Astrocyte (in vitro differentiated cells and primary cell): Measurements from ENCODE around the gene GPATCH2. TPM values are rescaled to one million over a fixed set of nuclear protein-coding genes. Genes with fewer than 3 reads are reported as not detected.

Experiments used
- DNase-seq: peaks from one replicate; pipeline ENCODE4 v3.0.0-alpha.2; 2010; ENCODE audit warnings: low read depth
- FAIRE-seq: peaks from 2 replicates; lab custom pipeline; 2011; peaks lifted over from hg19 to GRCh38; lab: Jason Lieb, UNC
- H2AFZ ChIP-seq: 2 replicates; pipeline ENCODE4 v1.6.0; 2012; ENCODE audit warnings: low read depth, low read length, inconsistent platforms
- H3K27ac ChIP-seq: 2 replicates; pipeline ENCODE4 v1.5.1; 2011; ENCODE audit warnings: low read depth, low read length, inconsistent platforms
- H3K27me3 ChIP-seq: 2 replicates; pipeline ENCODE4 v1.6.0; 2011; ENCODE audit warnings: low read length, inconsistent platforms; ENCODE audit not compliant: insufficient read depth
- H3K36me3 ChIP-seq: 2 replicates; pipeline ENCODE4 v1.5.1; 2011; ENCODE audit warnings: low read length, inconsistent platforms; ENCODE audit not compliant: insufficient read depth
- H3K4me1 ChIP-seq: 2 replicates; pipeline ENCODE4 v1.5.1; 2011; ENCODE audit warnings: low read length, inconsistent platforms; ENCODE audit not compliant: insufficient read depth
- H3K4me2 ChIP-seq: 2 replicates; pipeline ENCODE4 v1.6.0; 2012; ENCODE audit warnings: low read length, inconsistent platforms
- H3K4me3 ChIP-seq: 2 replicates; pipeline ENCODE4 v1.5.1; 2011; ENCODE audit warnings: low read depth, mild to moderate bottlenecking, low read length, inconsistent platforms; ENCODE audit not compliant: insufficient read depth
- H3K79me2 ChIP-seq: 2 replicates; pipeline ENCODE4 v1.6.0; 2012; ENCODE audit warnings: mild to moderate bottlenecking, low read length, inconsistent platforms; ENCODE audit not compliant: insufficient read depth
- H3K9ac ChIP-seq: 2 replicates; pipeline ENCODE4 v1.6.0; 2012; ENCODE audit warnings: mild to moderate bottlenecking, low read length, inconsistent platforms
- H3K9me3 ChIP-seq: 2 replicates; pipeline ENCODE4 v1.5.1; 2012; ENCODE audit warnings: low read depth, mild to moderate bottlenecking, low read length, inconsistent platforms; ENCODE audit not compliant: insufficient read depth
- H4K20me1 ChIP-seq: 2 replicates; pipeline ENCODE4 v1.6.0; 2012; ENCODE audit warnings: low read length, inconsistent platforms; ENCODE audit not compliant: insufficient read depth
- H3K27ac Mint-ChIP-seq: one replicate; pipeline ENCODE4 v1.8.0; 2021; ENCODE audit warnings: mild to moderate bottlenecking, mixed read lengths; ENCODE audit not compliant: unreplicated experiment
- H3K27me3 Mint-ChIP-seq: one replicate; pipeline ENCODE4 v1.8.0; 2021; ENCODE audit warnings: low read depth, mixed read lengths; ENCODE audit not compliant: unreplicated experiment
- H3K36me3 Mint-ChIP-seq: one replicate; pipeline ENCODE4 v1.8.0; 2021; ENCODE audit warnings: low read depth, mixed read lengths; ENCODE audit not compliant: unreplicated experiment
- H3K4me1 Mint-ChIP-seq: one replicate; pipeline ENCODE4 v1.8.0; 2021; ENCODE audit warnings: low read depth, mixed read lengths; ENCODE audit not compliant: unreplicated experiment
- H3K4me3 Mint-ChIP-seq: one replicate; pipeline ENCODE4 v1.8.0; 2021; ENCODE audit warnings: mild to moderate bottlenecking, moderate library complexity, mixed read lengths; ENCODE audit not compliant: unreplicated experiment
- H3K9me3 Mint-ChIP-seq: one replicate; pipeline ENCODE4 v1.8.0; 2021; ENCODE audit warnings: mild to moderate bottlenecking, mixed read lengths; ENCODE audit not compliant: unreplicated experiment
- EZH2 ChIP-seq: IDR thresholded peaks from 2 replicates; pipeline ENCODE4 v1.6.1; 2012; ENCODE audit warnings: mild to moderate bottlenecking, low read length, inconsistent platforms; ENCODE audit not compliant: insufficient read depth
- total RNA-seq: library from RNA; stranded (reverse); gene quantifications from 2 replicates; pipeline ENCODE4 v1.2.1, GENCODE V29; 2021
- TF ChIP-seq, protein P1 (sequence below): IDR thresholded peaks from 2 replicates; pipeline ENCODE4 v1.5.1; 2011; ENCODE audit warnings: low read depth, mild to moderate bottlenecking, inconsistent platforms, low read length, moderate library complexity; ENCODE audit not compliant: insufficient read depth

Gene GPATCH2
- total RNA-seq, 1 donor from 2014 or later, result 14.1 TPM

DNA sequence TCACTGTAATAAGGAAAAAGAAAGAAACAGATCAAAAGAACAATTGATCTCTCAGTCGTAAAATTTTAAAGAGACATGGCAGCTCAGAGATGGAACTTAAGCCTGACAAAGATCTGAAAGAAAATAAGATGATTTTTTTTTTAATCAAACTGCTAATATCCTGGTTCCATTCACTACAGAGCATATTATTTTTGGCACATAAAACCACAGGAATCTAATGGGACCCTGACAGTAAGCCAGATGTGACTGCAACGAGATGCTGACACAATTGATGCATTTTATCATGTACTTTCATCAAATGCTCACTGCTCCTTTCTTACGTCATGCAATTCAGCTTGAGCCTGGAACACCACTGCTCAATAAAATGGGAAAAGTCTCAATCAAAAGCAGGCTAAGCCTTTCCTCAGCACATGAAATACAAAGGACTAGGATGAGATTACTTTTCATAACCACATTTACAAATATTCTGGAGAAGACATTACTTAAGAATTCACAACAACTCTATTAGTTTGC, 16.6 kb downstream of the GPATCH2 start:
- H2AFZ ChIP-seq, result no peak overlapping the region
- peaks cover 4% of the 10 kb centered on the region for H3K36me3 Mint-ChIP-seq
- peaks cover 13% of the 10 kb centered on the region for H3K36me3 ChIP-seq
- H3K9ac ChIP-seq, result no peak overlapping the region
- H4K20me1 ChIP-seq, result peaks cover 28% of the 10 kb centered on the region
- no peaks in the 10 kb centered on the region for H3K27me3 Mint-ChIP-seq
- H3K27me3 ChIP-seq, result no peaks in the 10 kb centered on the region
- H3K79me2 ChIP-seq, result peaks cover 20% of the 10 kb centered on the region
- no peaks in the 10 kb centered on the region for H3K4me1 ChIP-seq
- FAIRE-seq (no peak), DNase-seq (no peak)
- no peak overlapping the region for H3K27ac Mint-ChIP-seq
- H3K4me3 ChIP-seq, result no peak overlapping the region
- H3K9me3 ChIP-seq, result no peaks in the 10 kb centered on the region
- H3K4me1 Mint-ChIP-seq, result no peaks in the 10 kb centered on the region
- no peak overlapping the region for H3K27ac ChIP-seq
- H3K4me3 Mint-ChIP-seq, result no peak overlapping the region
- no peak overlapping the region for H3K4me2 ChIP-seq
- H3K9me3 Mint-ChIP-seq, result no peaks in the 10 kb centered on the region
- TF ChIP-seq, protein P1, sequence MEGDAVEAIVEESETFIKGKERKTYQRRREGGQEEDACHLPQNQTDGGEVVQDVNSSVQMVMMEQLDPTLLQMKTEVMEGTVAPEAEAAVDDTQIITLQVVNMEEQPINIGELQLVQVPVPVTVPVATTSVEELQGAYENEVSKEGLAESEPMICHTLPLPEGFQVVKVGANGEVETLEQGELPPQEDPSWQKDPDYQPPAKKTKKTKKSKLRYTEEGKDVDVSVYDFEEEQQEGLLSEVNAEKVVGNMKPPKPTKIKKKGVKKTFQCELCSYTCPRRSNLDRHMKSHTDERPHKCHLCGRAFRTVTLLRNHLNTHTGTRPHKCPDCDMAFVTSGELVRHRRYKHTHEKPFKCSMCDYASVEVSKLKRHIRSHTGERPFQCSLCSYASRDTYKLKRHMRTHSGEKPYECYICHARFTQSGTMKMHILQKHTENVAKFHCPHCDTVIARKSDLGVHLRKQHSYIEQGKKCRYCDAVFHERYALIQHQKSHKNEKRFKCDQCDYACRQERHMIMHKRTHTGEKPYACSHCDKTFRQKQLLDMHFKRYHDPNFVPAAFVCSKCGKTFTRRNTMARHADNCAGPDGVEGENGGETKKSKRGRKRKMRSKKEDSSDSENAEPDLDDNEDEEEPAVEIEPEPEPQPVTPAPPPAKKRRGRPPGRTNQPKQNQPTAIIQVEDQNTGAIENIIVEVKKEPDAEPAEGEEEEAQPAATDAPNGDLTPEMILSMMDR, result no peak
- TF ChIP-seq EZH2, result no peak

DNA sequence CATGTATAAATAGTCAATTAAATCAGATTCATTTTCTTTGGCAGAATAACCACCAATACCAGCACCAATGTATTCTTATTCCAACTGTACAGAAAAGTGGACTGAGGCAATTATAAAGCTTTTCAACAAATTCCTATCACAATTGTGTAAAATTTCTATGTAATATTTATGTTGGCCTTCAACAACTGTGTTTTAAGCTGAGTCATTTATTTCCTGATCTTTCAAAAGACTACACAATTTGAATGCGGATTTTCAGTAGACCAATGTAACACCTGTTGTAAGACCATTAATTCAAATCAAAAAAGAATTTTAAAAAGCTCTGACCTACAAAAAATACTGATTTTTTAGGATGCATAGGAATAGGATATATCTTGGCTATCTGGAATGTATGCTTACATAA, 25.5 kb downstream of the GPATCH2 start:
- no peak overlapping the region for H2AFZ ChIP-seq
- DNase-seq (no peak), FAIRE-seq (no peak)
- peaks cover 6% of the 10 kb centered on the region for H4K20me1 ChIP-seq
- H3K9ac ChIP-seq, result no peak overlapping the region
- no peaks in the 10 kb centered on the region for H3K27me3 ChIP-seq
- H3K27ac ChIP-seq, result no peak overlapping the region
- Mint-ChIP-seq H3K36me3 (no peaks in the 10 kb centered on the region), H3K4me1 (no peaks in the 10 kb centered on the region), H3K9me3 (no peaks in the 10 kb centered on the region), H3K4me3 (no peak overlapping the region), H3K27me3 (no peaks in the 10 kb centered on the region), H3K27ac (no peak overlapping the region)
- no peak overlapping the region for H3K4me2 ChIP-seq
- no peak overlapping the region for H3K4me3 ChIP-seq
- H3K9me3 ChIP-seq, result no peaks in the 10 kb centered on the region
- peaks cover 8% of the 10 kb centered on the region for H3K36me3 ChIP-seq
- H3K4me1 ChIP-seq, result no peaks in the 10 kb centered on the region
- no peaks in the 10 kb centered on the region for H3K79me2 ChIP-seq
- no peak for TF ChIP-seq EZH2
- TF ChIP-seq, protein P1, result no peak

DNA sequence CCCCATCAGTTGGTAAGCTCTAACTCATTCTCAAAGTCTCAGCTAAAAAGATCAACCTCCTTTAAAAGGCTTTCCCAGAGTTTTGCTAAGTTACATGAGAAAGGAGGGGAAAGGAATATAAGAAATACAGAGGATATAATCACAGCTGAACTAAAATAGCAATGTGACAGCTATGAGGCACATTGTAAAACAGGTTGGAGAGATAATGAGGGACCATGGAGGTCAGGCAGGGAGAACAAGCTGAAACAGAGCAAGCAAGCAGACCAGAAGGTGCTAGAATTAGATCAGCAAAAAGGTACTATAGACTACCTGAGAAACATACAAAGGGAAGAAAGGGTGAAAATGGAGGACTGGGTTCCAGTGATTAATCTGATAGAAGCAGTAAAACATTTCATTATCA, 28.5 kb downstream of the GPATCH2 start:
- no peak for FAIRE-seq
- no peak overlapping the region for H3K4me2 ChIP-seq
- no peak overlapping the region for H3K4me3 ChIP-seq
- no peak overlapping the region for H3K9ac ChIP-seq
- no peaks in the 10 kb centered on the region for H3K36me3 ChIP-seq
- no peaks in the 10 kb centered on the region for H3K9me3 ChIP-seq
- TF ChIP-seq EZH2, result no peak
- TF ChIP-seq, protein P1, result no peak
- H3K9me3 Mint-ChIP-seq, result no peaks in the 10 kb centered on the region
- H4K20me1 ChIP-seq, result peaks cover 6% of the 10 kb centered on the region
- no peak overlapping the region for H3K27ac Mint-ChIP-seq
- H3K4me3 Mint-ChIP-seq, result no peak overlapping the region
- H3K27me3 Mint-ChIP-seq, result no peaks in the 10 kb centered on the region
- H3K27ac ChIP-seq, result no peak overlapping the region
- H3K4me1 ChIP-seq, result no peaks in the 10 kb centered on the region
- no peak for DNase-seq
- no peaks in the 10 kb centered on the region for H3K79me2 ChIP-seq
- H2AFZ ChIP-seq, result no peak overlapping the region
- H3K36me3 Mint-ChIP-seq, result no peaks in the 10 kb centered on the region
- H3K27me3 ChIP-seq, result no peaks in the 10 kb centered on the region
- H3K4me1 Mint-ChIP-seq, result no peaks in the 10 kb centered on the region
